GM19238 (cell line): ENCODE measurements around the gene MYLK.
"Not testable (repeated sequence)": the region's sequence is repeated elsewhere in the genome, so short reads cannot be mapped to it uniquely, and the experiment has no call there.

Source experiments
- DNase-seq: peaks from one replicate; pipeline ENCODE4 v3.0.0; 2011; ENCODE audit warnings: low spot score; ENCODE audit not compliant: insufficient read length

The MYLK gene

DNA sequence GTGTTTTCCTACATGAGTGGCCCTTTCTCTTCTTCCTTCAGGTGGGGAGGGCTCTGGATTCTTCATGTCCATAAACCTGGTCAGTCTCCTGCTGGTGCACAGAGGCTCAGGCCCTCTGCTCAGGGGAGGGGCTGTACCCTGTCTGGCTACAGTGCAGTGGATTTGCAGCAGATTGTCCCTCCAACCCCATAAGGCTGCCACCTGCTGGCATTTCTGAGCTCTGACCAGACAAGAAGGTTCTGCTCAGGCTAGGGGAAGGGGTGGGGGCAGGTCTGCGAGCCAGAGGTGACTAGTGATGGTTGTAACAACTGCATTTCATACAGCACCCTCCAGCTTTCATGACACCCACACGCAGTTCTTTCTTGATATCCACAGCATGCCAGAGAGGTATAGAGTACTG is 182.1 kb downstream of the MYLK start:
- not testable (repeated sequence) for DNase-seq

DNA sequence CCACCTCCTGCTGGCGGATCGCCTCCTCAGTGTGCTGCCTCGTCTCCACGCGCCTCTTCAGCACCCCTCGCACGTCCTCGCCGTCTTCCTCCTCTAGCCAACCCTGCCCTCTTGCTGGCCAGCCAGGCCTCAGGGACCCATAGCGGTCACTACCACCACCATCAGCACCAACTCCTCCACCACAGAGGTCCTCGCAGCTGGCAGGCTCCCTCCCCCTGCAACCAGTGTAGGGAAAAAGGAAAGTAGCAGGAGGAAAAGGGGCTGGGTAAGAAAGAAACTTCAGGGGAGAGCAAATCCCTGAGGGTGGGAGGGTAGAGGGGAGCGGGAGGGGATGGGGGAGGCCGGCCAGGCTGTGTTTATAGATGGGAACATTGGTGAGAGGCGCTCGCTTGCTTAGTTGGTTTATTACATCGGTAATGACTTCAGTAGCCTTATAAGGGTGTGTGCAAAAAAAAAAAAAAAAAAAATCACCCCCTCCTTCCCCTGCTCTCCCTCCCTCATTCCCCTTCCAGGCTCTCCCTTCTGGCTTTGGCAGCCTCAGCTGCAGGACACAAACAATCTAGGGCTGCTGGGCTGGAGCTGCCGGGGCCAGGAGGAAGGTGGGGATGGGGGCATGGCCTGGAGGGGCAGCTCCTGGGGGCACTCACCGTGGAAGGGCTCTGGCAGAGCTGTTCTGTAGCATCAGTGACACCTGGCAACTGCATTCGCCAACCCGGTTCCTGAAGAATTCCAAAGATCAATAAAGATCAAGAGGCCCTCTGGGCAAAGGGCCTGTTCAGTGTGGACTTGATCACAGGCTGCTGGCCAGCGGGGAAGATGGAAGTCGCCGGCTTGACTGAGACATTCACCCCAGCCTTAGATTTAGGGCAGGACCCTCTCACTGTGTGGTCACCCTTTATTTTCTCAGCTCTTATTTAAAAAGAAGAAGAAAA is 183.1 kb downstream of the MYLK start:
- no peak for DNase-seq

DNA sequence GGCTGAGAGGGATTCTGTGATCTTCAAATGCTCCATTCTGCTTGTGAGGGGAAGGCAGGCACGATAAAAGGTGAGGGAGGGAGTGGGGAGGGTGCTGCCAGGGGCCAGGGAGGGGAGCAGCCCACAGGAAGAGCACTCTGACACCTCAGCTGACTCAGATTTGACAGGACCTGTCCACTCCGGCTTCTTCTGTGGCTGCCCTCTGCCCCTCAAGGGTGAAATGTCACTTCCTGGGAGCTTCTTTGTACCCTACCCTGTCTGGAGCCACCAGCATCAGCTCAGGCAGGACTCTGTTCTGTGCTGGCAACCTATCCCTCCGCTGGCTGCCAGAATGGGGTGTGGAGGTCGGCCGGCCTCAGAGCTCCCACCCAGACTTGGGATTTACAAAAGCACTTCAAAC is 185.3 kb downstream of the MYLK start:
- no peak for DNase-seq

DNA sequence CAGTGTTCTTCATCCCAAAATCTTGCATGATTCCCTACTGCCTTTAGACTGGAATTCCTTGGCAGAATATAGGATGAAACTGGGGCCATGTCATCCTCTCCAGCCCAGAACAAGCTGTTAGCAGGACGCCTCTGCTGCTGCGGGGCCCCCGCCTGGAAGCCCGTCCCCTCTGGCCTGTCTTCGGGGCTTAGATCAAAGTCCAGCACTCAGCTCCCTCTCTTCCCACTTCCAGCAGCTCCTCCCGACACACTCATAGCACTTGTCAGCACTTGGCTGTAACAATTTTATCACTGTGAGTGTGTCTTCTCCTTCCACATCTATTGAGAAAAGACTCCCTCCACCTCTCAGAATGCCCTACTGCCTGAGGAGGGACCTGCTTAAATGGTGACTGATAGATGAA is 187.3 kb downstream of the MYLK start:
- no peak for DNase-seq

DNA sequence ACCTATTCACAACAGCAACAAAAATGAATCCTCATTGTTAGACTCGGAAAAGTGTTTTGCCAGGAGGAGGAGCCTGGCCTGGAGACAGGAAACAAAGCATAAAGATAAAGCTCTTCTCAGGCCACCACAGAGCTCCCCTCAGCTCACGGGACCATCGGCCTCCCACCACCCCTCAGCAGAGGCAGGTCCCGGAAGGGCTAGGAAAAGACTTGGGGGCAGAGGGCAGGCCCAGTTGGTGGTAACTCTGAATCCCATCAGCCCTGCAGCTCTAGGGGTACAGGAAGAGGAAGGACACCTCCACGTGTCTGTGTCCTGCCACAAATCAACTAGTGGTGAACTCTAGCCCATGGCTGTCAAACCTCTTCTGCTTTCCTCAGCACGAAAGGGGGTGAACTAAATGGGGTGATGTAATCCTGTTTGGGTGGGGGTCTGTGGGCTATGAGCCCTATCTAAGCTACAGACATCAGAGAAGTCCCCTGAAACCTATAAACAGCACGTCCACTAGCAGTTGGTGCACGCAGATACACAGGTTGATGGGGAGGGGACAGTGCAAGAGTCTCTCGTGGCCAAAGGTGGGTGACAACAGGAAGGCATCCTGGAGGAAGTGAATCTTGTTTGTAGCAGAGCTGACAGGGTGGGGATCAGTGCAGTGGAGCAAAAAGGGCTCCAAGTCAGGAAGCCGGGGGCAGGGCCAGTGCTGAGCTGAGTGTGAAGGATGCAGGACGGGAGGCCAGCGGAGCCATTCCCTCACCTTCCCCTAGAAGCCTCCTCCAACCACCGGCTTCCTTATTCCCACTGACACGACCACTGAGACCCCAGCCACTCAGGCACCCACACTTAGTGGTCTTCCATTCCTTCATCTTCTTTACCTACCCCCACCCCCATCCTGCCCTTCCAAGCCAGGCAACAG is 188.1 kb downstream of the MYLK start:
- no peak for DNase-seq

DNA sequence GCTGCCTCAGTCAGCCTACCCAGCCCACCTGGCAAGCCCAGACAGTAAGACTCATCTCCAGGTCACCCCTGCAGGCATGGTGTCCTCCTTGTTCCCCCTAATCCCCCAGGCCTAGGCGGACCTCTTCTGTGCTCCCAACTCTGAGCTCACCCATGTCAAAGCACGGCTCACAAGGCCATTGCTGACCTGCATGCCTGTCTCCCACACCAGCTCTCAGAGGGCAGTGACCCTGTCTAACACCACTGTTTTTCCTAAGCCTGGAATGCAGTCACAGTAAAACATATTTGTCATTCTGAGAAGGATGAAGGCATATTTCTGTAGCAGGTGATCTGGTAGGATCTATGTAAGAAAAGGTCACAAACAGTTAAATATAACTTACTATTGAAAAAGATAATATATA is 189.0 kb downstream of the MYLK start:
- DNase-seq: no peak

DNA sequence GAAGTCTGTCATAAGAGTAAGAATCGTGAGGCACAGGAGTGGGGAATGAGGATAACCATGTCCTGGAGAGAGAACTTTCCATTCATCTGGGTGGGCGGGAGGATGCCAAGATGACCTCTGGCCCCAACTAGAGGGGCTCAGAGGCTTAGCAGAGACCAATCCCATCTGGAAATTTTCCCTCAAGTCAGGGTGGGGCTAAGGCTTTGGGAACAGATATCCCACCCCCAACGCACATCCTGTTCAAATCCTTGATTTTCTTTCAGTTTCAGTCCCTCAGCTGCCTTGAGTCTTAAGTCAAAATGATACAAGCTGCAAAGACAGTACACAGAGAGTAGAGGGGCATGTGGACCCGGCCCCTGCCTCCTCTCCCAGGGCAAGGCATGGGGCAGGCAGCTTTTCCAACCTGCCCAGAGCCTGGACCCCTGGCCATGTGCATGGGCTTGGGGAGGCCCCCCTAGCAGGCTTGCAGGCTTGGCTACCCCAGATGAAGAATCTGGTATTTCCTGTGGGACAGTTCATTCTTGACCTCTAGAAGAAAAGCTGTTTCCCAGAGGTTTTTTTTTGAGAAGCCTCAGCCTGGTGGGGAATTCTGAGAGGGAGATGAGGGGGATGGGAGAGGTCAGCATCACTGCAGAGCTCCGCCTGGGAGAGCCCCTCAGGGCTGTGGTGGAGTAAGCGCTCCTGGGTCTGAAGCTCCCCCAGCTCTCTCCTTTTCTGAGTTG is 189.6 kb downstream of the MYLK start:
- no peak for DNase-seq

DNA sequence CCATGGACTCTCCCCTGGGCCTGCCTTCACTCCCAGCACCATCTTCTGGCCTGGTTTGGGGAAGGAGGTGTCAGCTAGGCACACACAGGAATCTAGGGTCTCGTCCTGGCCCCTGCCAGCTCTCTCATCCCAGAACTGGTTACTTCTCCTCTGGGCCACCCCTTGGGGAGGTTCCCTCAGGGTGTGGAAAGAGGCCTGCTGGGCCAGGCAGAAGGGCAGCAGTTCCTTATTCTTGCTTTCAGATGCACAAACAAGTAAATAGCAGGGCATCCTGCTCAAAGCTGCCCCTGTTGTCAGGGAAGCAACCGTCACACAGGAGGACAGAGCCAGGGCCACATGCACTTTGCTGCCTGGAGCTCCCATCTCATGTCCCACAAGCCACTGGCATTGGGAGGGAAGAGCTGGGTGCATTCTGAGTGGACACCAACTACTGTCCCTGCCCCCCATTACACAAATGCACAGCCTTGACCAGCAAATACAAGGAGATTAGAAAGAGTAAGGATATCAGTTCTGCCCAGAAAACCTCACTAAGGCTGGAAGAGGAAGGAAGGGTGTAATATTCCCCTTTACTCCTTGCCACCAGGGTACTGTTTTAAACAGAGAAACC is 190.4 kb downstream of the MYLK start:
- no peak for DNase-seq

DNA sequence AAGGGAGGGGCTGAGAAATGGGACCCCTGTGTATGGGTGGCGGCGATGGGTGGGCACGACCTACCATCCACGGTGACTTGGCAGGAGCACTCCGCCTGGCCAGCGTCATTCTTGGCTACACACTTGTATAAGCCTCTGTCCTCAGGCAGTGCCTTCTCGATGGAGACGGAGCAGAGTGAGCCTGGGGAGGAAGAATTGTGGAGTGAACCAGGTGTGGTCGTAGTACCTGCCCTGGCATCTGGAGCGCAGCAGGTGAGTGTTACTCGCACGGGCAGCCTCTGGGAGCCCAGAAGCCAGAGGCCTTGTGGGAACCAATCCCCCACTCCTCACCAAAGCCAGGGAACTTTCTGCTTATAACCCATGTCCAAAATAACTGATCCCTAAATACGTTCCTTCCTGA is 191.5 kb downstream of the MYLK start:
- no peak for DNase-seq

DNA sequence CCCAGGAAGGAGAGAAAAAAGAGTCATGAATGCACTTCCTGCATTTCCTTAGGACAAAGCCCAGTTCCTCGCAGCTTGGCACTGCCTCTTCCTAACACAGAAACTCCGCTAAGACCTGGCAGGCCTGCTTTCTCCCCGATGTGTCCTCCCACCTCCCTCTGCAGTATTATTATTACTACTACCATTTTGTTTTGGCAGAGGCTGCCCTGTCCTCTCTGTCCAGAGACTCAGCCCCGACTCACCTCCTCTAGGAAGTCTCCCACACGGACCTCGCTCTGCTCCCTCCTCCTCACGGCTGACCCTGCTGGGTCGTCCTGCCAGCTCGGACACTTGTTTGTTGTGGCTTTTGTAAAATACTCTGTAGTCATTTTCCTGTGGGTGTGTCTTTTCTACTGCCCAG is 192.1 kb downstream of the MYLK start:
- DNase-seq: no peak

DNA sequence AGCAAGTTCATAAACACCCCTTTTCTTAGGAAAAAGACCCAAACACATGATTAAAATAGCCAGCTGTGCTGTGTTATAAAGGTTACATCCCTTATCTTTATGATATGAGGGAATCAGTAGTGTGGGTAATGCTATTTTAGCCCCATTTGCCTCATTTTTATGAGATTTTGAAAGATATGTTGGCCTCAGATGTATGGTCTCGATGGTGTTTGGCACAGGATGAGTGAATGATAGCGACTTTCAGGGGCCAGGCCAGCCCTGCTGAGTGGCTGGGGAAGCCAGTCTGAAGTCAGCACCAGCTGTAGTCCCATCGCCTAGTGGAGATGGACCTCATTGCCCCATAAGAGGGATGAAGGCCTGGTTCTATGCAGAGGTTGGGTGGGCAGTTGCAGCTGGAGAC is 194.3 kb downstream of the MYLK start:
- no peak for DNase-seq

DNA sequence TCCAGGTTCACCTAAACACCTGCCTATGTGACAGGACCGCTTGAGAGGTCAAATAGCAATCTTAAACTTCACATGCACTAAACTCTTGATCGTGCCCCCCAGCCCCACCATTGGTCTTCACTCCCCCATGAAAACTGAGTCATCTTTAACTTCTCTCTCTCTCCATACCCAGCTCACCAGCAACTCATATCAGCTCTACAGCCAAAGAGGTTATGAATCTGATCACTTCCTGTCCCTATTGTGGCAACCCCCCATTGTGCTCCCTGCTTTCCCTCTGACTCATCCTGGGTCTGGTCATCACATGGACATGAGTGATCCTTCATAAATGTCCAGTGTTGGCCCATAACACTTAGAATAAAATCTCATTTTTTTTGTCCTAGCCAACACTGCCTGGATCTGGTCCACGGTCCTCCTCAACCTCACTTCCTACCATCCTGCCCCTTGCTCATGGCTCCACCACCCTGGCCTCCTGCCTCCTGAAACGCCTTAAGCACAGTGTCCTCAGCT is 195.8 kb downstream of the MYLK start:
- DNase-seq: no peak

DNA sequence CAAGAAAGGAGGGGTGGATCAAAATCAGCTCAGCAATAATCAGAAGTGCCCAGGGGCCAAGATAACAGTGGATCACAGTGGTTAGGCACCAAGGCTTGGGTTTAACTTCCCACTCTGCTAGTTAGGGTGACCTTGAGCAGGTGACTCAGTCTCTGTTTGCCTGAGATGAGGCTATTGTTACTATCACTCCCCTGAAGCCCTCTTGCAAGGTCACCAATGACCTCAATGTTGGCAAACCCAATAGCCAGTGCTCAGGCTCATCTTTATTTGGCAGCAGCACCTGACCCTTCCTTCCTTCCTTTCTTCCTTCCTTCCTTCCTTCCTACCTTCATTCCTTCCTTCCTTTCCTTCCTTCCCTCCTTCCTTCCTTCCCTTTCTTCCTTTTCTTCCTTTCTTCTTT is 196.8 kb downstream of the MYLK start:
- no peak for DNase-seq

DNA sequence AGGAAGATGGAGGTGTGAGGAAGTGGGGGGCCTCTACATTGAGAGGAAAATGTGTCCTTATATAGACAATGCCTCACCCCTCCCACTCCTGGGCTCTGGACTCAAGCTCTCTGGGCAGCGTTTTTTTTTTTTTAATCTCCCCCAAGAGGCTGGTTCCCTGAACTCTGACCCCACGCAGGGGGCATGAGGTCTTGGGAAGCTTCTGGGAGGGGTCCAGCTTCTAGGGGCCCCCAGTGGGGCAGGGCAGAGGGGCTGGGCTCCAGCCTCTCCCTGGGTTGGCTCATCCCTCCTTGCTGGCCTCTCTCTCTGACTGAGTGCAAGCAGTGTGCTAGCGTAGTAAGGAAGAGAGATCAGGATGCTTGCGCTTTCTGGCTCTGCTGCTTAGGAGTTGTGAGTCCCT is 197.9 kb downstream of the MYLK start:
- no peak for DNase-seq

DNA sequence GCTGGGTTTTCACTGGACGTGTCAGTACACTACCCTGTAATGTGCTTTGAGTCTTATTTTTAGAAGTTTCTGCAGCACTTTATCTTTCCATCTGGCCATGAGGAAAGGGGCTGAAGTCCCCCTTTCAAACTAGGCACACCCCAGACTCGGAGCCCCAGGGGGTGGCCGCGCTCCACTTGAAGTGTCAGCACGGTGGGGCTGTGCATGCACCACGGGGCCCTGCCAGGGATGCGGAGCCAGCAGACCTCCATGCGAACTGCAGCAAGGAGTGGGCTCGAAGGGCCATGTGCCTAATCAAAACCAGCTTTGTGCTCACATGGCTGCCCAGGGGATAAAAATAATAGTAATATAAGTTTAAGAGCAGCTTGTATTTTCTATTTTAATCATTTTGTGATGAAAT is 198.4 kb downstream of the MYLK start:
- DNase-seq: no peak

DNA sequence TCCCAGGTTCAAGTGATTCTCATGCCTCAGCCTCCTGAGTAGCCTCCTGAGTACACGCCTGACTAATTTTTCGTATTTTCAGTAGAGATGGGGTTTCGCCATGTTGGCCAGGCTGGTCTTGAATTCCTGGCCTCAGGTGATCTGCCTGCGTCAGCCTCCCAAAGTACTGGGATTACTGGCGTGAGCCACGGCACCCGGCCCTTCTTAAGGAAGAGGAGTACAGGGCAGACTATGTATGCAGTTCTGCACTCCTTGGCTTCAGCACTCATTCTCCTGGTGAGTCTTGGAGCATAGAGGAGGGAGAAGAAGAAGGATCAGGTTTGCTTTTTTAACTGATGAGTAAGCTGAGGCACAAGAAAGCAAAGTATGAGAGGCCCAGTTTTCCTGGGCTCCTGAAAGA is 199.5 kb downstream of the MYLK start:
- DNase-seq: no peak

DNA sequence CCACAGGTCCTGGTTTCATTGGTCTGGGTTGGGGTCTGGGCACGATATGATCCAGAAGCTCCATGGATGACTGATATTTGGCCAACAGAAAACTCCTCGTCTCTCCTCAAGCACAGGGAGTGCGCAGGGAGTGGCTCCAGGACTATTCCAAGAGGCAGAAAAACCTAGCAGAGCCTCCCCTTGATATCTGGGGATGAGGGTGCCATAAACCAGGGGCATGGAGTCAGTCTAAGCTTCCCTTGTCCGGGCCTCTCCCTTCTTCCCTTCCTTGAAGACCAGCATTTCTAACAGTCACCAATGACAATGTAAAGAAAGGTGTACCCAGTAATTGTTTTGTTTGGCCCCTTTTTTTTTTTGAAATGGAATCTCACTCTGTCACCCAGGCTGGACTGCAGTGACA is 199.9 kb downstream of the MYLK start:
- DNase-seq: no peak

DNA sequence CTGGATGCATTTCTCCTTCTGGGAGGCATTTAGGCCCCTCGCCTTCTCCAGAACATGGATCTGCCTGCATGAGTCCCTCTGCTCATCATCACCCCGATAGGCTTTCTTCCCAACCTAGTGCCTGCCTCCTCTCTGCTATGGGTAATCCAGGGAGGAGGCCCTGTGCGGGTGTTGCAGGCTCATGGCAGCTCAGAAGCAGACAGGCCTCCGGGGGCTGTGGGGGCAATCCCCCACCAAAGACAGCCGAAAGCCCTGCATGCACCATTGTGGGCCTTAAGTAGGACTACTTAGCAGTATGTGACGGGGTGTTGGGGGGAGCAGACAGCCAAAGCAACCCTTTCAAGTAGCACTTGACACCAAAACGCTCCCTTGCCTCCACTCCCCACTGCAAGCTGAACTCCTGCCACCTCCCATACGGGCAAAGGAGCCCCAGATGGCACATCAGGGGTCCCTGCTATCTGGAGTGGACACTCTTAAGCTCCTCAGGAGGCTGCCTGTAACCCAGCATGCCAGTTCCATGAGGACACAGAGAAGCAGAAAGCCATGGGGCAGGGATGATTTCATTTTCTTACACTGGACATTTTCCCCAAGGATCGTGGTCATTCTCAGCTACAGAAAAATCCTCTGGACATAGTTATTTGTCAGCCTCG is 200.5 kb downstream of the MYLK start:
- no peak for DNase-seq

DNA sequence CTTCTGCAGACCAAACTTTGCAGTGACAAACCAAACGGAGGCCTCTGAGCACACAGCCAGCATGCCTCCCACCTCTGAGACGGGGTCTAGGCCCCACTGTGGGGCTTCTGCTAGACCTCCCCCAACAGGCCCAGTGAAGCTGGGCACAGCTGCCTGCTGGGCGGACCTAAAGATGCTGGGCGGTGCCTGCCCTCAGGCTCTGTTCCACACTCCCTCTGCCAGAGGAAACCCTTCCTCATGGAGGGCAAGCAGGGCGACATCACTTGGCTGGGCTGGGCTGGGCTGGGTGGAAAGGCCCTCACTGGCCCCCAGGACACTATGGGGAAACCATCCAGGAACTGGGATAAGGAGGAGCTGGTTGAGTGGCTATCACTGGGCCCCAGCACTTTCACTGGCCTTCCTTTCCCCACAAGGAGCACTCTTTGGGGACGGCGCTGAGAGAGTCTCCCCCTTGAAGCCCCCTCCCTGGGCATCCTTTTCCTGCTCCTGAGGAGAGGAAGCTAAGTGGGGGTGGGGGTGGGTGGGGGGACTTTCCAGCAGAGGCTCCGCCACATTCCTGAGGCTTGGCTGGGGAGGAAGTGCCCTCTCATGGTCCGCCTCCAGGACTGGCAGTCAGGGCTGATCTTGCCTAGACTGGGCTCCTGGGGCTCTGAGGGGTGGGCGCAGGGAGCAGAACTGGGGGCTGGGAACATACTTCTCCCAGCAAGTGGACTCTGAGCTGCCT is 201.2 kb downstream of the MYLK start:
- DNase-seq: no peak

DNA sequence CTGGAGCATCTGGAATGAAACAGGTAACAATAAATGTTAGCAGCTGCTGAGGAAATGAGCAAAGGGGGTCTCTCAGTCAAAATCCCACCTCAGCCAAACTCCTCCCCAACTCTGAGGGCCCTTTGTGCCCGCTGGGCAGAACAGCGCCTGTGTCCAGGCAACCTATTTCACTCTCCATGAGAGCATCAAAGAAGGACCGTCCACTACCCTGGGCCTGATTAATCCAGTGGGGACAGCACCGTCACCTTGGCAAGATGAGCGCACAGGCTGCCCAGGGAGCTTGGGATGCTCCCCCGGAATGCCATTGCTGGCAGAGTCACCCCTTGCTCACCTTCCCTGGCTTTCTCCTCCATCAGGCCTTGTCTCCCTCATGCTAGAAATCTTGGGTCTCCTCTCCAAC is 201.8 kb downstream of the MYLK start:
- no peak for DNase-seq
